Epithelial cell of proximal tubule (primary cell): Measurements from ENCODE around the gene SLC44A3. TPM values are rescaled to one million over a fixed set of nuclear protein-coding genes. Genes with fewer than 3 reads are reported as not detected.

Experiments used
- DNase-seq: peaks from one replicate; pipeline ENCODE4 v3.0.0-alpha.2; 2011; ENCODE audit warnings: low read depth
- H3K4me3 ChIP-seq: 2 replicates; pipeline ENCODE4 v1.5.1; 2011; ENCODE audit warnings: low read depth, mild to moderate bottlenecking, low read length
- total RNA-seq: library from RNA; depleted of rRNA; stranded (reverse); fragments of >200 nt; gene quantifications from 2 replicates; pipeline ENCODE4 v1.2.3, GENCODE V29; 2015
- TF ChIP-seq, protein P1 (sequence below): conservative IDR thresholded peaks from 2 replicates; pipeline ENCODE4 v1.5.1; 2012; ENCODE audit warnings: low read depth, mild to moderate bottlenecking, low read length

The SLC44A3 gene
- total RNA-seq, 1 donor from 2014 or later: 24.3 TPM

GRCh38 chr1:94807742-94808491 is 12.2 kb upstream of the SLC44A3 start:
- no peak for DNase-seq
- TF ChIP-seq, protein P1, sequence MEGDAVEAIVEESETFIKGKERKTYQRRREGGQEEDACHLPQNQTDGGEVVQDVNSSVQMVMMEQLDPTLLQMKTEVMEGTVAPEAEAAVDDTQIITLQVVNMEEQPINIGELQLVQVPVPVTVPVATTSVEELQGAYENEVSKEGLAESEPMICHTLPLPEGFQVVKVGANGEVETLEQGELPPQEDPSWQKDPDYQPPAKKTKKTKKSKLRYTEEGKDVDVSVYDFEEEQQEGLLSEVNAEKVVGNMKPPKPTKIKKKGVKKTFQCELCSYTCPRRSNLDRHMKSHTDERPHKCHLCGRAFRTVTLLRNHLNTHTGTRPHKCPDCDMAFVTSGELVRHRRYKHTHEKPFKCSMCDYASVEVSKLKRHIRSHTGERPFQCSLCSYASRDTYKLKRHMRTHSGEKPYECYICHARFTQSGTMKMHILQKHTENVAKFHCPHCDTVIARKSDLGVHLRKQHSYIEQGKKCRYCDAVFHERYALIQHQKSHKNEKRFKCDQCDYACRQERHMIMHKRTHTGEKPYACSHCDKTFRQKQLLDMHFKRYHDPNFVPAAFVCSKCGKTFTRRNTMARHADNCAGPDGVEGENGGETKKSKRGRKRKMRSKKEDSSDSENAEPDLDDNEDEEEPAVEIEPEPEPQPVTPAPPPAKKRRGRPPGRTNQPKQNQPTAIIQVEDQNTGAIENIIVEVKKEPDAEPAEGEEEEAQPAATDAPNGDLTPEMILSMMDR: no peak
- no peak overlapping the region for H3K4me3 ChIP-seq

DNA sequence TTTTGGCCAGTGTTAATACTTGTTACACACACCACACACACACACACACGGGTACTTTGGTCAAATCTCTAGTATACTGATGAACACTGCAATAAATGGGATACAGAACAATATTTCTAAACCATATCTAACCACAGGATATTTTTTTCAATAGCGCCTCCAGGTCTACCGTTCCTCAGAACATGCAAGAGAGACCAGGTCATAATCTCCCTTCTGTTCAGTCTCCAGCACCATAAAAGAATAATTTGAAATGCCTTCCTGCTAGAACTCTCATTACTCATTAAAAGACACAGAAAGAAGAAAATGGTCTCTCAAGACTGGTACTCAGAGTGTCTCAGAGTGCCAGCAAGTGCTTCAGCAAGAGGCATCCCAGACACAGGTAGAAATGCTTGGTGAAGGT is 11.5 kb upstream of the SLC44A3 start:
- TF ChIP-seq, protein P1: no peak
- H3K4me3 ChIP-seq: no peak overlapping the region
- no peak for DNase-seq

DNA sequence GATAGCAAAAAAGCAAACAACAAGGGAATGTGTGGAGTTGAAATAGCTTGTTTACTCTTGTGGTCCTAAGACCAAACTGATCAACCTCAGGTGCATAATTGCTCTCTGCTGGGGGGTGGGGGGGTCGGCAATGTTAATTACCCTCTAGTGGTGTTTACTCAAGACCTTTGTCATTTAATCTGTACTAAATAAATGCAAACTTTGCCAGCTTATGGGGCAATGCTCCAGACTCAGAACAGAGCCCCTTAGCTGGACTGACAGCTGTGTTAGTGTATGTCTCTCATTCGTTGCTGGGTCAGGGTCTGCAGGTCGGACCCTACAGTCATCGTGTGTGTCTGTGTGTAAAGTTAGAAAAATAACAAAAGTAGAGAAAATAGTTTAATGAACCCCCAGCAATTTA is 7.2 kb upstream of the SLC44A3 start:
- TF ChIP-seq, protein P1: no peak
- H3K4me3 ChIP-seq: no peak overlapping the region

DNA sequence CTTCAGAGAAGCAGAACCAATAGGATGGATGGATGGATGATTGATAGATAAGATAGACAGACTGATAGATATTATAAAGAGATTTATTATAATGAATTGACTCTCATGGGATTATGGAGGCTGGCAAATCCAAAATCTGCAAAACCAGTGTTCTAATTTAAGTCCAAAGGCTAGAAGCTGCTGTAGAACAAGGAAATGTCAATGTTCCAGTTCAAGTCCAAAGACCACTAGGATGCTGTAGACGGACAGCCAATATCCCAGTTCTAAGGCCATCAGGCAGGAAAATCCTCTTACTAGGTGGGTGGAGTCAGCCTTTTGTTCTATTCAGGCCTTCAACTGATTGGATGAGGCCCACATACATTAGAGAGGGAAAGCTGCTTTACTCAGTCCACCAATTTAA is 4.1 kb upstream of the SLC44A3 start:
- H3K4me3 ChIP-seq: no peak overlapping the region
- no peak for DNase-seq
- TF ChIP-seq, protein P1: no peak

More for the DNA sequence above, 7.2 kb upstream of the SLC44A3 start:
- no peak for DNase-seq

DNA sequence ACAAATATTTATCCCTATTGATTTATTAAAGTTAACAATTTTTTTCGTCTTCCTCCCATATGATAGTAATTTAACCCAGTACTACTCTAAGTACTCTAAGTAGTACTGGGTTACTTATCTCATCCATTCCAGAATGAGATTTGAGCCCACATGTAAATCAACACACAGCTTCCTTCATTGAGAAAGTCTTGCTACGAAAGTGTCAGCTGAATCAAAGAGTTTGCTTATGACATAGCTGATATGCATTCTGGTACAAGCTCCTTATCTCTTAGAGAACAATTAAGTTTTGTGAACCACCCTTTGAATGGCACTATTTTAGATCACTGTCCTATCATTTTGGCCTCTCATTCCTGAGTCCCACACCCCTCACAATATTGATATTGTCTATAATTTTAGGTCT is 2.4 kb upstream of the SLC44A3 start:
- no peak overlapping the region for H3K4me3 ChIP-seq
- no peak for DNase-seq

DNA sequence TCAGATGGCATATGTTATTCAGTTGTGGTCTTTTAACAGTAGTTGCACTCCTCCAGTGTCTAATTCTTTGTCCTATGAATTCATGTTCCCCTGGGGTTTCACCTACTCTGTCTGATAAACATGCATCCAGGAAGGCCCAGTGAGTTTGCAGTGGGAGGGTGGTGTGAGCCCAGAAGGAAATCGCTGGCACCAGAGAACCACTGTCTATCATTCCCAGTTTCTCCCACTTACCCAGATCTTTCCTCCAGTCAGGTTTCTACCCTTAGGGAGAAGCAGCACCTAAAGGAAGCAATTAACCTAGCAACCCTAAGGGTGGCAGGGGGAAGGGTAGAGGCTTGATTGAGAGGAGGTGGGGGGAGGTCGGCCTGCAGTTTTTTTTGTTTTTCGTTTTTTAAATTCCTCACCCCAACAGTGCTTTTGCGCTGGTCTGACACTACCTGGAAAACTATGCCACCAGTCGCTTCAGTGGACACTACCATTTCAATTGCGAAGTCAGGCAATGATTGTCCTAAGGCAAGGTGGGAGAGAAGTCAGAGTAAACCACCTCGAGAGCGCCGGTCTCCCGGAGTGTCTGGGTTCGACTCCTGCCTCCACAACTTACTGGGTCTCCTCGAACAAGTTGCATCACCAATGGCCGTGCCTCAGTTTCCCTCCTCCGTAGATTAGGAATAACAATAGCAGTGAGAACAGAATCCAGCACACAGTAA is 766 bp upstream of the SLC44A3 start:
- H3K4me3 ChIP-seq: peak overlapping the region; percentile 87
- TF ChIP-seq, protein P1: no peak
- no peak for DNase-seq

More for the DNA sequence above, 2.4 kb upstream of the SLC44A3 start:
- TF ChIP-seq, protein P1: no peak
